GM19455 (cell line): ENCODE measurements around the gene SHF.

ENCODE experiments used
- ATAC-seq: cut with Tn5 transposase; IDR thresholded peaks from one replicate; pipeline ENCODE4 v1.9.1; 2021; ENCODE audit not compliant: unreplicated experiment

Gene SHF

DNA sequence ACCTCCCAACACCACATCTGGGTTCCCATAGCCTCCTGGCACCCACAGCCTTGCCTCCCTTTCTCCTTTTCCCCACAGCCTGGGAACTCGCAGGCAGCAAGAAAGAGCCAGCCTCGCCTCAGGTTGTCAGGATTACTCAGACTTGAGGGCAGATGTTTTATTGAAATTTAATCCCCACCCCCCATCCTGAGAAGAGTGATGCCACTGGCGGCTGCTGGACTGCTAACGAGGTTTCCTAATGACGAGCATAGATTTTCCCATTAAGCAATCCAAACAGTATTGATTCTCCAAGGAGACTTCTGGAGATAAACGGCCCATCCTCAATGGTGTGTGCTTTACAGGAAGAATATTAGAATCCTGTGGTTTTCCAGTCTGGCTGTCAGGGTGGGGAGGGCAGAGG lies 13.7 kb downstream of the SHF start:
- ATAC-seq, result no peak

DNA sequence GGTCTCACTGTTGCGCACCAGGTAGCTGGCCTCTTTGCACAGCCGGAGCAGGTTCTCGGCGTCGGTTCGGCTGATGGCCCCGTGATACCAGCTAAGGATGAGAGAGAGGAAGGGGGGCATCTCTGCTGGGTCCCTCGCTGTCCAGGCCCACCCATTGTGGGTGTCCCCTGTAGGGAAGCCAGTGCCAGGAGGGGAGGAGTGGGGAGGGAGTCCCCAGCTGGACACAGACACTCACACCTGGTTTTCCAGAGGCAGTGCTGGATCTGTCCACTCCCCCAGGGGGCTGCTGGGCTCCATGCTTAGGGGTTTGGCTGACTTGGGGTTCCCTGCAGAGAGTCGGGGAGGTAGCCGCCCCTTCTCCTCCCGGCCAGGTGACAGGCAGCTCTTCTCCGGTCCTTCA lies 15.9 kb downstream of the SHF start:
- no peak for ATAC-seq

DNA sequence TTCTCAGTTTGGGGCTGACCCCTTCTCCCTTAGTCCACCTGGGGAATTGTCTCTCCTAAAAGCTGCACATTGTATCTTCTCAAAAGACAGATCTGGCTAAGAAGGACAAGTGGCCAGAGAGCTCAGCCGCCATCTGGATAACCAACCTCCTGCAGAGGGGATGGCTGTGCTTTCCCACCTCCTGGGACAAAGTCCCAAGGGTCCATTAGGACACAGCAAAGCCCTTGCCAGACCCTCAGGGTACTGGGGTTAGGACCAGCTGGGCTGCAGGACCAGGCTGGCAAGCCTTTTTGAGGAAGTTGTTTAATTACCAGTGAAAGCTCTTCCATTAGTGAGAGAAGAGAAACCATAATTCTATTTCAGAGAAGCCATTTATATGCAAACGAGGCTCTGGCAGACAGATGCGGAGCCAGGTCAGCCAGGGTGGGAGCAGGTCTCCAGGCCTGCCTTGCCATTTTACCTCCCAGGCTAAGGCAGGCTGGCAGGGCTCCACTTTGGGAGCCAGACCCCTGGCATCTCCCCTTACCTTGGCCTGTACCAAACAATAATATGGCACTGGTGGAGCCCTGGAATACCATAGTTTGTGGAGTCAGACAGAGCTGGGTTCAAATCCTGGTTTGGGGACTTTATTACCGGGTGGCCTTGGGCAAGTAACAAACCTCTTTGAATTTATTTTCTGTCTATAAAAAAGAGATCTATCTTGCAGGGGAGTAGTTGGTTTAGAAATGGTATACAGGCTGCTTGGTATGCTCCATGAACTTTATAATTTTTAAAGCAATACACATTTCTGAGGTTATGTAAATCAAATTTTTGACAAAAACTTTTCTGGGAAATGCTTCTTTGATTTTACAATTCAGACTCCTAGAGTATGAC lies 17.9 kb downstream of the SHF start:
- ATAC-seq, result no peak

DNA sequence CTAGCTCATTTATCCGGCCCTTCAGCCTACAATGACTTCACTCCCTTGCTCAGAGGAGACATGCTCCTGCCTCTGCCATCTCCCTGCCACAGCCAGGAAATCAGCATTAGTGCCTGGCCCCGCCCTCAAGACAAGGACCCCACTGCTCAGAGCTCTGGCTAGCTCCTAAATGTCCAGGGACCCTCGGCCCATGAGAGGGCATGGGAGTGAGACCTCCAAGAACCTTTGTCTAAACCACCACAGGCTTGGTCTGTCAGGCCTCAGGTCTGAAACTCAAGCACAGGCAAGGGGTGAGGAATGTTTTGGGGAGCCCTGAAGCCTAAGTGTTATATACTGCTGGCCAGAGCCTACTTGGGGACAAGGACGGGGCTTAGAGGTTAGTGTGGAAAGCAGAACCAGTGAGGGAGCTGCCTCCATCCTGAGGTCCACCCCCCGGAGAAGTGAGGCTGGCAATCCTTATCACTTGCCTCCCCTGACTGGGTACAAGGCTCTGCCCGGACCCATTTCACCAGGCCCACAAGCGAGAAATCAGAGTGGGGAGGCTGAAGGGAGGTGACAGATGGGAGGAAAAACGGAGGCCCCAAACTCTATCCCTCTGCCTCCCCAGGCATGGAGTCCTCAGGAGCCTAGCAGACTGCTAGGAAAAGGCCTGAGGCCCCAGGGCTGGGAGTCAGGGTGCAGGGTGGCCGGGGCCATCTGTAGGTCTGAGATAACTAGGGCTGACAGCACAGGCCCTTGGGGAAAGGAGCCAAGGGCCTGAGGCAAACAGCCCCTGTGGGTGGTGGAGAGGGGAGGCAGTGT lies 18.8 kb downstream of the SHF start:
- ATAC-seq, result no peak

DNA sequence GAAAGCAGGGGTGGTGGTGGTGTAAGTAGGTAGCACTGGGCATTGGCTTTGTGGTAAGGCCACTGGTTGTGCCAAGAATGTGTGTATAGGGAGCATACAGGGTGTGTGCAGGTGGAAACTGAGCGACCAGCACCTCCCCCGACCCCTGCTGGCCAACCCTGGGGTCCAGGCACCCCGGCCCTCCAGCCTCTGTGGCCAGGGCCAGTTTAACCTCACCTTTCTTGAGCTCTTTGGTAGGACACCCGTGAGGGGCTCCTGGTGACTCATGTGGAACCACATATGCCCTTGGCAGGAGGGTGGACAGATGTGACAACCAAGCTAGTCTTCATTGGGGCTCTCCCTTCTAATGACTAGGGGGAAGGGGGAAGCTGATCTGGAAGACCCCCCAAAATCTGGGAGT lies 19.5 kb downstream of the SHF start:
- ATAC-seq, result no peak

DNA sequence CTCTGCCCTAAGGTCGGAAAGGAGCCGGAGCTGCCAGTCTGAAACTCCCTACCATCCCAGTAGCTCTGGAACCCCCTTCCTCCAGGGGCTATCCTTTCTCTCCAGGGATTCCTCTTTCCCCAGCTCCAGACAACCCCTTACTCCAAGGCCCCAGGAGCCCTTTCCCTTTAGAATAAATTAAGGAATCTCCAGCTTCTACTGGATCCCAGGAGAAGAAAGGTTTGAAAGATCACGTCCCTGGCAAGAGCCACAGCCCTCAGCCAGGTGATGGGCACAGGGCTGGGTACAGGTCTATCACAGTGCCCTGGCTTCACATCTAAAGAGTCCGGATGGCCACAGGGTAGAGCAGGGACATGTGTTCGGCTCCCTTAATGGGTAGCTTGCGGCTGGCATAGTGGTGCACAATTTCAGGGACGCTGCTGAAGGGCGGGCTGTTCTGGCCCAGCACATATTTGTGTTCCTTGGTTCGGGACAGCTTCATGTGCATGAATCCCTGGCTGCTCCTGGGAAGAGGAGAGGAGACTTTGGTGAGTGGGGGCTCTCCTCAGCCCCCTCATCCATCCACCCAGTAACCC lies 20.0 kb downstream of the SHF start:
- no peak for ATAC-seq

DNA sequence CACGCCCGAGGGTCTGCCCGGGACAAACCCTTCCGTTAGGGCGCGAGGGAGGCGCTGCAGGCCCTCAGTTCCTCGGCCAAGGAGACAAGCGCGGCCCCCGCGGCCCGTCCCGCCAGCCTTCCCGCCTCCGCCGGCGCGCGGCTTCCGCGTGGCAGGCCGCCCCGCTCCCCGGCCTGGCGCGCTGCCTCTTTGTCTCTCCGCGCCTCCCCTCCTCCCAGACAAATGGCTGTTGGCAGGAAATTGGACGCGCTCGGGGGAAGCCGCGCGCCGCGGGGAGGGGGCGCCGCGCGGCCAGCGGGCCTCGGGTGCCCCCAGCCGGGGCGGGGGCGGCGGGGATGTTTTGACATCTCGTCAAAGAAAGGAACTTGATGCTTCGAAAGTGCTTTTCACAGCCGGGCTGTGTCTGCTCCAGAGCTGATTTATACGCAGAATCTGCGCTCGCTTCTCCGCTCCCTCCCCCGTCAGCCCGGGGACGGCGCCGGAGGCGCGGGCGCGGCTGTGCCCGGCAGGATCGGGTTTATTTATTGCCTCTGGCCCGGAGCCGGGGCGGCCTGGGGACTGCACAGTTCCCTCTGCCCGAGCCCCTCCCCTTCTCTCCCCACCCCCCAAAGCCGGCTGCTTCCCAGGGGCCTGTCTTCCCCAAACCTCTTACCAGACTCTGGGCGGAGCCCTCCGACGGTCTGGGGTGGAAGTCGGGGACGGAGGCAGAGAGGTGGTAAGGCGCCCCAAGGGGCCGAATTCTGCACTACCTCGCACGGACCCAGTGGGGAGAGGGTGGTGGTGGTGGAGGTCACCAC lies 20.7 kb downstream of the SHF start:
- ATAC-seq, result peak; percentile 92

DNA sequence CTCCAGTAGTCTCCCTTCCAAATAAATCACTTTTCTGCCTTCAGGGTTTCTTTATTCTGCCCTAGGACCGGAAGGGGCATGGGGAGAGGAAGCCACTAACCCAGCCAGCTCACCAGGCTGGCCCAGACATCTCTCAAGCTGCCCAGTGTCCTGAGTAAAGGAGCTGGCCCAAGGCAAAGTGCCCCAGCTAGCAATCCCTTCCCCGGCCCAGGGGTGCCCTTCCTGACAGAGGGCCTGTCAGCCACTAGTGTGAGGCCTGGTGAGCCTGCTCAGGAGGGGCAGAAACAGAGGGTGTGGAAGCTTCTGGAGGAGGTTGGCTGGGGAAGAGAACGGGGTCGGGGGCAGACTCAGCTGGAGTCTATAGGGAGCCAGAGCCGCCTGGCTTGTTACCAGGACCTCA lies 22.2 kb downstream of the SHF start:
- no peak for ATAC-seq

DNA sequence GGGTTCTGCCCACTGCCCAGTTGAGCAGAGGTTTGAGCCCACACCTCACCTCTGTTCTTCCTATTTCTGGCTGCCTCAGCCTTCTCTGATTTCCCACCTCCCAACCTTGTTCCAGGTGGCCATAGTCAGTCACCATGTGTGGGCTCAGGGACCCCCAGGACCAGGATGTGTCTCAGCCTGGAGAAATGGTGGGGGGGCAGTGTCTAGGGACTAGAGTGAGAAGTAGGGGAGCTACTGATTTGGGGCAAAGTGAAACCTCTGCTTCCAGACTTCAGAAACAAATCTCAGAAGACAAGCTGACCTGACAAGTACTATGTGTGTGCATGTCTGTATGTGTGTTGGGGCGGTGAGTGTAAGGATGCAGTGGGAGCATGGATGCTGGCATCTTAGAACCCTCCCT lies 22.9 kb downstream of the SHF start:
- no peak for ATAC-seq

DNA sequence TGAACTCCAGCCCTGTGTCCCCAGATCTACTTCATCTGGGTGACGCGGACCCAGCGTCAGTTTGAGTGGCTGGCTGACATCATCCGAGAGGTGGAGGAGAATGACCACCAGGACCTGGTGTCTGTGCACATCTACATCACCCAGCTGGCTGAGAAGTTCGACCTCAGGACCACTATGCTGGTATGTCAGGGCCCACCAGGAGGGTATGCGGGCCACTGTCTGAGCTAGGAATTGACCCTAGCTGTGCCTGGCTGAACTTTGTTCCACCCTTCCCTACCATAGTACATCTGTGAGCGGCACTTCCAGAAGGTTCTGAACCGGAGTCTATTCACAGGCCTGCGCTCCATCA lies 24.3 kb downstream of the SHF start:
- no peak for ATAC-seq

DNA sequence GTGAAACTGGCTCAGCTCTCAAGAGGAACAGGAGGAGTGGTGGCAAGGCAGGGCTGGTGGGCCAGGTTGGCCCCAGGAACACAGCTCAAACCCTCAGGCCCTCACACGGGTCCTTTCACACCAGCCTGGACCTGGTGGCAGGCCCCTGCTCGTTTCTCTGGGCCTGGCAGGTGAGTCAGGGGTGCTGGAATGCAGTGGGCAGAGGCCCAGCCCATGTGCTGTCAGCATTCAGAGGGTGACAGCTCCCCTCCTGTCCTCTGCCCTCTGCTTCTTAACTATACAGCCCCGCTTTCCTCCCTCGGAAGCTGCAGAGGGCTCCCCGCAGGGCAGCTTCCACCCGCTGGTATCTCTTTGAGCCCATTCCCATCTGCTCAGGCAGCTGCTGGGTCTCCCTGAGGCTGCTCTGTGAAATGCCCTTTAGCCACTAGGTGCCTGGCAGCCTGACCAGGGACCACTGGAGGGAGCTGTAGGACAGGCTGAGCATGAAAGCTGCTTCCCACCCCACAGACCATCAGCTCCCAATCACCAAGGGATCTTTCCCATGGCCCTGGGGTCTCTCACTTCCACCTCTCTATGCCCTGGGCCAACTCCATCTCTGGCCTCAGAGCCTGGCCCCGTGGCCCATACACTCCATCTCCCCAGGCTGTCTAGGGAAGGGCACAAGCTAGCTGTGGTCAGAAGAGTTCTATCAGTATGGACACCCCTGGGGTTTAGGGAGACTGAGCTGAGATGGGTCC lies 24.8 kb downstream of the SHF start:
- ATAC-seq, result peak; percentile 39

DNA sequence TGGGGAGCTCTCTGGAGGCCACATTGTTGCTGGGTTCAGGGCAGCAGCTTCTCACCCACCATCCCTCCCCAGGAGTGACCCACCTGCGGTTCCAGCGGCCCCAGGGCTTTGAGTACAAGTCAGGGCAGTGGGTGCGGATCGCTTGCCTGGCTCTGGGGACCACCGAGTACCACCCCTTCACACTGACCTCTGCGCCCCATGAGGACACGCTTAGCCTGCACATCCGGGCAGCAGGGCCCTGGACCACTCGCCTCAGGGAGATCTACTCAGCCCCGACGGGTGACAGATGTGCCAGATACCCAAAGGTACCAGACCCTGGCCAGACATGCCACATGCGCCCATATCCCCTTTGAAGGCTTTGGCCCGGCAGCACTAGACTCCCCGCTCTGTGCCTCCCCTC lies 26.1 kb downstream of the SHF start:
- ATAC-seq, result no peak

DNA sequence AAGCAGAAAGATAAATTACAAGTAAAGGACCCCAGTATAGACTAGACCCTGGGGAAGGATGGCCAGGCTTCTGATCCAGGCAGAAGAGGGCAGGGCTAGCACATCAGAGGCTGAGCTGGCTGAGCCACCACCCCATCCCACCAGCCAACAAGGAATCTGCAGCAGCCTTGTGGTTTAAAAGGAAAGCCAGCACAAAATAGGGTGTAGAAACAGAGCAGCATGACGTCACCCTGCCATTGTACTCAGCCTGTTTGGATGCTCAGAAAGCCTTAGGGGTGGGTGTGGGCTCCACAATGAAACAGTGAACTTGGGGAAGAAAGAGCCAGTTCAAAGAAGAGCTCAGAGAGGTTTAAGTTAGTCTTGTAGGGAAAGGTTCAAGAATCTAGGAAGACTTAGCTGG lies 29.8 kb downstream of the SHF start:
- no peak for ATAC-seq

DNA sequence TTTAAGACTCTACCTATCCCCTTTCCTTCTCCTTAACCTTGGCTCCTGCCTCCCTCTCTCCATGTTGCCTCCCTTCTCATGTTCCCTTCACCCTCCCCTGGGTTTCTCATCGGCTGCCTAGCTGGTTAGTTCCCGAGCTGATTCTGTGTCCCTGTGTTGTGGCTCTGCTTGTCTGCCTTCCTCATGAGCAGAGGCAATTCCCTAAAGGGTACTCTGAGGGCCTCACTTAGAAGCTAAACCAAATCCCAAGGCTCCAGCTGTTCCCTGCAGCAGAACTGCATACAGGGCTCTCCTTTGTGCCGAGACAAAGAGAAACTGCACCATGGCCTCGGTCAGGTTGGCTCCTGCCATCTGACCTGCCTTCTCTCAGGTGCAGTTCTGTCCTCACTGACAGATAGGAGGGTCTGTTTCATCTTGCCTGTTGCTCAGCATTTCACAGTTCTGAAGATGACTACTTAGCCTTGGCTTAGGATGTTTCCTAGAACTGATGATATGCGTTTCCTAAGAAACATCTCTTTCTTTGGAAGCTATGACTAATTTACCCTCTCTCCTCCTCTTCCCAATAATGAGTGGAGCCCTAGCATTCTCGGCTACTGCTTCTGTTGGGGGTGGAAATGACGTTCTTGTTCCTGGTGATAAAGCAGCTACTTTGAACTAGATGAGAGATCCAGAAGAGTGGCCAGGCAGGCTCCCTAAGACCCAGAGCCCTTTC lies 30.9 kb downstream of the SHF start:
- no peak for ATAC-seq

DNA sequence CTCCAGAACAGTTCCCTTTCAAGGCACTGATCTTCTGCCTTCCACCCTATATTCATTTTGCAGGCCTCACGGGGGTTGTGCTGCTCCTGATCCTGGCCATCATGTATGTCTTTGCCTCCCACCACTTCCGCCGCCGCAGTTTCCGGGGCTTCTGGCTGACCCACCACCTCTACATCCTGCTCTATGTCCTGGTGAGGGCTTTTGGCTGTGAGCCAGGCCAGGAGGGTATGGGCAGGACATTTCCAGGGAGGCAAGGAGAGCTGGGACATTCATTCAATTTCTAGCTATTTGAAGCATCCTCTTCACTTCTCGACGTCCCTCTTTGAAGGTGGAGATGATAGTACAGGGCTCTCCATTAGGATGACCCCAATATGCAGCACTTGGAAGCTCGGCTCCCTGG lies 32.0 kb downstream of the SHF start:
- ATAC-seq, result no peak

DNA sequence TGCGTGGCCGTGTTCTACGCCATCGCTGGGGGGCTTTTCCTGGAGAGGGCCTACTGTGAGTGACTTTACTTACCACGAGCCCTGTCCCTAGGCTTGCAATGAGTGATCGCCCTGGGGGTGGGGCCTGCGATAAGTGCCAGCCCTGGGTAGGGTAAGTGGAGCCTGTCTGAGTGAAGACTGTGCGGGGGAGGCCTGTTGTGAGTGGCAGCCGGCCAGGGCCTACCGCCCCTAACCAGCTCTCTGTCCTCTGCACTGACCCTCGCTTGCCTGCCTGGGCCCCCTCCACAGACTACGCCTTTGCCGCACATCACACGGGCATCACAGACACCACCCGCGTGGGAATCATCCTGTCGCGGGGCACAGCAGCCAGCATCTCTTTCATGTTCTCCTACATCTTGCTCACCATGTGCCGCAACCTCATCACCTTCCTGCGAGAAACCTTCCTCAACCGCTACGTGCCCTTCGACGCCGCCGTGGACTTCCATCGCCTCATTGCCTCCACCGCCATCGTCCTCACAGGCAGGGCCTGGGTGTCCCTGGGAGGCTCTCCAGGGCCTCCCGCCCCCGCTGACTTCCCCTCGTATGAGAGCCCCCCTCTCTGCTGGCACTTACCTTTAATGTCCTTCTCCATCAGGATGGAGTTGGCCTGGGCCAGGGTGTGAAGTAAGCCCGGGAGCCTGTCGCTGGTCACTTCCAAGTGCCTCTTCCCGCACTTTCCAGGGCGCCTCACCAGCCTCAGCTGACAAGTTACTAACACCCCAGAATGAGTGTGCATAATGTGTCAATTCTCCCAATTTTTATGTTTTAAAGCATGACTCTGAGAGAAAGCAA lies 35.6 kb downstream of the SHF start:
- no peak for ATAC-seq

DNA sequence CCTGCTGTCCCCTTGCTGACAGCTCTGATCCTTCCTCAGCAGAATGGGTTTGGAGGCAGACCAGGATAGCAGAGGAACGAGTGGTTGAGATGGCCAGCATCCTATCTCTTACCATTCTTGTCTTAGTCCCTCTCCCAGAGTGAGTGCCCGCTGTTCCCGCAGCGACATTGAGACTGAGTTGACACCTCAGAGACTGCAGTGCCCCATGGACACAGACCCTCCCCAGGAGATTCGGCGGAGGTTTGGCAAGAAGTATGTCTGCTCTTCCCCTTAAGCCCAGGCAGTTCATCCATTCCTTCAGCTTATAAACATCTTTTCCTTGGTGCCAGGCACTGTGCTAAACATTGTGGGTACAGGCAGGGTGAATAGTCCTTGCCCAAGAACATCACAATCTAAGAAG lies 36.8 kb downstream of the SHF start:
- no peak for ATAC-seq

DNA sequence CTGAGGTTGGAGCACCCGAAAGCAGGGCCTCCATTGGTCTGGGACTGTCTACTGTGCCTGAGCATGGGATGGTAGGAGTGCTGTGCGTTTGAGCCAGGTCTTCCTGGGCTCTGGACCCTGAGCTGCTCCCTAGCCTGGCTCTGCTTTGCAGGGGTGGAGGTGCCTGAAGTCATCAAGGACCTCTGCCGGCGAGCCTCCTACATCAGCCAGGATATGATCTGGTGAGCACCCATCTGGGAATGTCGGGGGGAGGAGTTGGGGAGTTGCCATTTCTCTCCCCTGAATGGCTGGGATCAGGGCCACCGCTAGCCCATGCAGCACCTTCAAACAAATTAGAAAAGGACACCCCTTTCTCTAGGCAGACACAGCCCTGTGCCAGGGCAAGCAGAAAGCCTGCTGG lies 37.3 kb downstream of the SHF start:
- no peak for ATAC-seq

DNA sequence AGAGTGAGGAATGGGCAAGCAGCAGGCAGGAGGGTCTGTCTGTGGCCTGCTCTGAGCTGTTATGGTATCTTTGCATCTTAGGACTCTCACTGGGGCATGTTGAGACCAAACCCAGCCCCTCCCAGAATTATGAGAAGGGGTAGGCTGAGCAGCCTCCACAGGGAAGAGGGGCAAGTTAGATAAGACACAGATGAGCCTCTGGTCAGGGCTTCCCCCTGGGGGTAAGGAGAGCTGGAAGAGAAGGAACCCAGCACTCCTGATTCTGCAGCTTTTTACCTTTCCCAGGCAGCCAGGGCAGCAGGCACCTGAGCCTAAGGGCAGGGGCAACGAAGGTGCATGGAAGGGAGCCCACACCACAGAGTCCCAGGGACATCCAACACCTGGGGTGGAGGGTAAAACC lies 38.7 kb downstream of the SHF start:
- no peak for ATAC-seq
